ENCODE data around the gene GGA1. TPM values are rescaled to one million over a fixed set of nuclear protein-coding genes. Genes with fewer than 3 reads are reported as not detected.

The GGA1 gene
- total and polyA plus RNA-seq, 2 donors (not counting 1 experiment from before 2014, with no cell fraction given) = 18.0 to 27.9 TPM

- H2AFZ ChIP-seq (ENCODE audit: low read length) = no peak overlapping the region
- TF ChIP-seq CTCF (conservative IDR thresholded peaks at IDR 0.05 in 1 of 2, IDR thresholded peaks at IDR 0.05 in 1 of 2; ENCODE audit: low read depth in 1 of 2, low read length in 2 of 2) (no peak), EZH2 (IDR thresholded peaks at IDR 0.05; ENCODE audit: low read length, missing control alignments) (no peak)
- no peak for DNase-seq (ENCODE audit: low read depth in 2 of 2)
- H3K9me3 ChIP-seq (ENCODE audit: control insufficient read depth, insufficient read depth, low read depth, low read length) = no peaks in the 10 kb centered on the region
- H3K9ac ChIP-seq (ENCODE audit: insufficient read depth, low read length) = no peak overlapping the region
- no peaks in the 10 kb centered on the region for H3K4me1 ChIP-seq (ENCODE audit: control insufficient read depth, extremely low read depth, insufficient read depth, low read length)
- no peaks in the 10 kb centered on the region for H3K27me3 ChIP-seq (ENCODE audit: control insufficient read depth, insufficient read depth, low read length)
- no peaks in the 10 kb centered on the region for H3K79me2 ChIP-seq (ENCODE audit: control insufficient read depth, insufficient read depth, low read length)
- H3K36me3 ChIP-seq (ENCODE audit: control insufficient read depth, insufficient read depth, low read length) = peaks cover 21% of the 10 kb centered on the region
- H3K27ac ChIP-seq (ENCODE audit: insufficient read depth, low read length) = no peak overlapping the region
- H3K4me3 ChIP-seq (replicated peaks in 1 of 4; ENCODE audit: control extremely low read depth in 1 of 4, insufficient read depth in 1 of 4, low read depth in 3 of 4, low read length in 4 of 4) = no peak overlapping the region
- no peaks in the 10 kb centered on the region for H4K20me1 ChIP-seq (ENCODE audit: control insufficient read depth, extremely low read depth, insufficient read depth, low read length)
- no peak overlapping the region for H3K4me2 ChIP-seq (ENCODE audit: extremely low read depth, insufficient read depth, low read length)
Observed at GRCh38 chr22:37627545-37627944, 18.9 kb downstream of the GGA1 start.

GRCh38 chr22:37628830-37629229, 20.2 kb downstream of the GGA1 start:
- no peak overlapping the region for H2AFZ ChIP-seq (ENCODE audit: low read length)
- no peak overlapping the region for H3K9ac ChIP-seq (ENCODE audit: insufficient read depth, low read length)
- peaks cover 17% of the 10 kb centered on the region for H3K36me3 ChIP-seq (ENCODE audit: control insufficient read depth, insufficient read depth, low read length)
- peaks cover 9% of the 10 kb centered on the region for H3K4me1 ChIP-seq (ENCODE audit: control insufficient read depth, extremely low read depth, insufficient read depth, low read length)
- no peak overlapping the region for H3K4me3 ChIP-seq (replicated peaks in 1 of 4; ENCODE audit: control extremely low read depth in 1 of 4, insufficient read depth in 1 of 4, low read depth in 3 of 4, low read length in 4 of 4)
- H3K9me3 ChIP-seq (ENCODE audit: control insufficient read depth, insufficient read depth, low read depth, low read length) = no peaks in the 10 kb centered on the region
- H4K20me1 ChIP-seq (ENCODE audit: control insufficient read depth, extremely low read depth, insufficient read depth, low read length) = no peaks in the 10 kb centered on the region
- H3K79me2 ChIP-seq (ENCODE audit: control insufficient read depth, insufficient read depth, low read length) = no peaks in the 10 kb centered on the region
- no peak for TF ChIP-seq EZH2 (IDR thresholded peaks at IDR 0.05; ENCODE audit: low read length, missing control alignments)
- TF ChIP-seq CTCF (conservative IDR thresholded peaks at IDR 0.05 in 1 of 2, IDR thresholded peaks at IDR 0.05 in 1 of 2; ENCODE audit: low read depth in 1 of 2, low read length in 2 of 2) = no peak
- no peaks in the 10 kb centered on the region for H3K27me3 ChIP-seq (ENCODE audit: control insufficient read depth, insufficient read depth, low read length)
- no peak overlapping the region for H3K4me2 ChIP-seq (ENCODE audit: extremely low read depth, insufficient read depth, low read length)
- DNase-seq (ENCODE audit: low read depth in 2 of 2) = no peak
- no peak overlapping the region for H3K27ac ChIP-seq (ENCODE audit: insufficient read depth, low read length)

- Histone ChIP-seq H3K4me1 (ENCODE audit: control insufficient read depth, extremely low read depth, insufficient read depth, low read length) (peaks cover 20% of the 10 kb centered on the region), H3K9ac (ENCODE audit: insufficient read depth, low read length) (no peak overlapping the region), H3K36me3 (ENCODE audit: control insufficient read depth, insufficient read depth, low read length) (peaks cover 12% of the 10 kb centered on the region), H4K20me1 (ENCODE audit: control insufficient read depth, extremely low read depth, insufficient read depth, low read length) (no peaks in the 10 kb centered on the region), H3K27ac (ENCODE audit: insufficient read depth, low read length) (no peak overlapping the region), H2AFZ (ENCODE audit: low read length) (no peak overlapping the region), H3K4me3 (replicated peaks in 1 of 4; ENCODE audit: control extremely low read depth in 1 of 4, insufficient read depth in 1 of 4, low read depth in 3 of 4, low read length in 4 of 4) (no peak overlapping the region), H3K27me3 (ENCODE audit: control insufficient read depth, insufficient read depth, low read length) (no peaks in the 10 kb centered on the region), H3K4me2 (ENCODE audit: extremely low read depth, insufficient read depth, low read length) (no peak overlapping the region), H3K9me3 (ENCODE audit: control insufficient read depth, insufficient read depth, low read depth, low read length) (no peaks in the 10 kb centered on the region), H3K79me2 (ENCODE audit: control insufficient read depth, insufficient read depth, low read length) (no peaks in the 10 kb centered on the region)
- TF ChIP-seq CTCF (conservative IDR thresholded peaks at IDR 0.05 in 1 of 2, IDR thresholded peaks at IDR 0.05 in 1 of 2; ENCODE audit: low read depth in 1 of 2, low read length in 2 of 2) (no peak), EZH2 (IDR thresholded peaks at IDR 0.05; ENCODE audit: low read length, missing control alignments) (no peak)
- DNase-seq (ENCODE audit: low read depth in 2 of 2) = no peak
Observed at GRCh38 chr22:37629928-37630327, 21.3 kb downstream of the GGA1 start.
